ENCODE measurements around the gene FAM53A. TPM values are rescaled to one million over a fixed set of nuclear protein-coding genes. Genes with fewer than 3 reads are reported as not detected.

FAM53A gene
- total and polyA plus RNA-seq, 2 of the 4 experiments (the other 2 are of a cell fraction) = 2.0 to 3.1 TPM

- H3K79me1 ChIP-seq (ENCODE audit: low read depth in 1 of 2, low read length in 2 of 2) = no peaks in the 10 kb centered on the region
- no peak overlapping the region for H2BK5ac ChIP-seq (ENCODE audit: low read depth, low read length, poor library complexity, severe bottlenecking)
- H2AFZ ChIP-seq (replicated peaks; ENCODE audit: low read length, poor library complexity) = no peak overlapping the region
- H4K91ac ChIP-seq (ENCODE audit: insufficient read depth, low read depth, low read length) = no peak overlapping the region
- H4K20me1 ChIP-seq (ENCODE audit: insufficient read depth, low read length) = no peaks in the 10 kb centered on the region
- H3K27ac ChIP-seq (ENCODE audit: insufficient read depth, low read length) = no peak overlapping the region
- H3K9me1 ChIP-seq (ENCODE audit: insufficient read depth, low read length) = no peaks in the 10 kb centered on the region
- no peak overlapping the region for H3K23ac ChIP-seq (ENCODE audit: low read depth, low read length)
- H2AK9ac ChIP-seq (replicated peaks; ENCODE audit: low read depth, low read length, poor library complexity) = no peak overlapping the region
- no peak overlapping the region for H3K4me3 ChIP-seq (ENCODE audit: insufficient read depth, low read depth, low read length)
- H3K56ac ChIP-seq (ENCODE audit: extremely low read depth, insufficient read depth, low read length) = no peak overlapping the region
- 33% methylated on average over 2 of the region's 10 CpGs; no CpG with 5 or more reads in 1 of the 2 experiments for WGBS, 2 experiments (ENCODE audit: extremely low coverage in 2 of 2, insufficient read length in 1 of 2)
- peaks cover 8% of the 10 kb centered on the region; the same call in 1 of the 2 replicates for H3K27me3 ChIP-seq (ENCODE audit: control insufficient read depth, insufficient read depth, low read length)
- dilution Hi-C loops (cut with HindIII; ENCODE audit: low sequenced_read_pairs, unreplicated experiment) = no loop called here
- no peaks in the 10 kb centered on the region for H3K4me1 ChIP-seq (ENCODE audit: control insufficient read depth, insufficient read depth, low read length)
- no TSS peak for BruUV-seq (replicated peaks)
- ATAC-seq (ENCODE audit: low read depth) (no peak), DNase-seq (no peak)
- no peak overlapping the region for H3K9ac ChIP-seq (ENCODE audit: low read depth, low read length)
- H3K14ac ChIP-seq (replicated peaks; ENCODE audit: low read depth, low read length) = no peak overlapping the region
- no peak overlapping the region for H2BK15ac ChIP-seq (ENCODE audit: low read depth, low read length)
- intact Hi-C loops (cut with micrococcal nuclease) = no loop called here
- in situ Hi-C loops (cut with MboI; ENCODE audit: low sequenced_read_pairs) = no loop called here
- no peak overlapping the region for H4K8ac ChIP-seq (ENCODE audit: low read depth in 2 of 2, low read length in 2 of 2)
- no peaks in the 10 kb centered on the region for H3K36me3 ChIP-seq (ENCODE audit: control insufficient read depth, insufficient read depth, low read length)
- H2BK20ac ChIP-seq (ENCODE audit: low read depth, low read length) = no peak overlapping the region
- POLR2A ChIA-PET (ENCODE audit: unreplicated experiment) = no interaction called here
- no peak overlapping the region for H3K4me2 ChIP-seq (ENCODE audit: low read depth, low read length)
- no peak overlapping the region for H3K18ac ChIP-seq (ENCODE audit: low read depth, low read length)
- H4K5ac ChIP-seq (ENCODE audit: low read depth, low read length) = no peak overlapping the region
- H2BK120ac ChIP-seq (ENCODE audit: low read depth, low read length) = no peak overlapping the region
- H2AK5ac ChIP-seq (ENCODE audit: low read depth, low read length) = no peak overlapping the region
- no peak for TF ChIP-seq MAFK (IDR thresholded peaks at IDR 0.05; ENCODE audit: low read depth, low read length)
- CTCF ChIA-PET = no interaction called here
- H3K4ac ChIP-seq (ENCODE audit: low read depth, low read length) = no peak overlapping the region
- peaks cover 13% of the 10 kb centered on the region for H3K9me3 ChIP-seq (ENCODE audit: control insufficient read depth, insufficient read depth, low read length)
Observed at GRCh38 chr4:1595789-1596325, 88.3 kb downstream of the FAM53A start.
